Measurements from ENCODE around the gene UBIAD1. TPM values are rescaled to one million over a fixed set of nuclear protein-coding genes. Genes with fewer than 3 reads are reported as not detected.

UBIAD1 gene
- total and polyA plus RNA-seq, 2 of the 13 experiments (the other 11 are each of a cell fraction or from before 2014, with no cell fraction given): 16.9 to 20.4 TPM

- no peak overlapping the region for H3K4me3 ChIP-seq (replicated peaks in 1 of 3; ENCODE audit: insufficient read depth in 1 of 3, low read depth in 2 of 3, low read length in 3 of 3)
- peaks cover 7 to 11% of the 10 kb centered on the region in 2 experiments; a peak in 3 of 5 replicates for H3K36me3 ChIP-seq (replicated peaks in 1 of 2; ENCODE audit: control insufficient read depth in 1 of 2, insufficient read depth in 2 of 2, low read length in 2 of 2)
- H3K27me3 ChIP-seq (ENCODE audit: control insufficient read depth in 1 of 2, insufficient read depth in 2 of 2, low read length in 2 of 2): 0 out of 5 replicates have a peak, but pooled peaks cover 0 to 7% of the 10 kb centered on the region in 2 experiments
- no peak overlapping the region for H3K4me2 ChIP-seq (ENCODE audit: low read depth, low read length)
- H3K79me2 ChIP-seq (ENCODE audit: insufficient read depth, low read length): no peaks in the 10 kb centered on the region
- POLR2A ChIA-PET: no interaction called here
- no TSS peak for BruUV-seq (replicated peaks)
- no peak overlapping the region for H2AFZ ChIP-seq (ENCODE audit: low read length)
- H3K9ac ChIP-seq (ENCODE audit: insufficient read depth, low read depth, low read length): no peak overlapping the region
- H3K4me1 ChIP-seq (ENCODE audit: insufficient read depth, low read length): no peaks in the 10 kb centered on the region
- in situ Hi-C loops (cut with HindIII; ENCODE audit: extremely low pct_ligation_motif_present, low pct_unique_long_range_greater_than_20kb) (no loop called here), intact Hi-C loops (cut with micrococcal nuclease; ENCODE audit: unreplicated experiment) (no loop called here)
- DNase-seq (ENCODE audit: low spot score) (no peak), ATAC-seq (no peak), FAIRE-seq (no peak)
- CTCF ChIA-PET (ENCODE audit: low intra/inter-chr PET ratio, low total read pairs): no interaction called here
- no peak for TF ChIP-seq TARDBP (CRISPR knock-in tag; IDR thresholded peaks at IDR 0.05)
- TF ChIP-seq SMARCC2 (IDR thresholded peaks at IDR 0.05): no peak
- TF ChIP-seq TBX3 (IDR thresholded peaks at IDR 0.05; ENCODE audit: borderline replicate concordance): no peak
- TF ChIP-seq, protein P1, sequence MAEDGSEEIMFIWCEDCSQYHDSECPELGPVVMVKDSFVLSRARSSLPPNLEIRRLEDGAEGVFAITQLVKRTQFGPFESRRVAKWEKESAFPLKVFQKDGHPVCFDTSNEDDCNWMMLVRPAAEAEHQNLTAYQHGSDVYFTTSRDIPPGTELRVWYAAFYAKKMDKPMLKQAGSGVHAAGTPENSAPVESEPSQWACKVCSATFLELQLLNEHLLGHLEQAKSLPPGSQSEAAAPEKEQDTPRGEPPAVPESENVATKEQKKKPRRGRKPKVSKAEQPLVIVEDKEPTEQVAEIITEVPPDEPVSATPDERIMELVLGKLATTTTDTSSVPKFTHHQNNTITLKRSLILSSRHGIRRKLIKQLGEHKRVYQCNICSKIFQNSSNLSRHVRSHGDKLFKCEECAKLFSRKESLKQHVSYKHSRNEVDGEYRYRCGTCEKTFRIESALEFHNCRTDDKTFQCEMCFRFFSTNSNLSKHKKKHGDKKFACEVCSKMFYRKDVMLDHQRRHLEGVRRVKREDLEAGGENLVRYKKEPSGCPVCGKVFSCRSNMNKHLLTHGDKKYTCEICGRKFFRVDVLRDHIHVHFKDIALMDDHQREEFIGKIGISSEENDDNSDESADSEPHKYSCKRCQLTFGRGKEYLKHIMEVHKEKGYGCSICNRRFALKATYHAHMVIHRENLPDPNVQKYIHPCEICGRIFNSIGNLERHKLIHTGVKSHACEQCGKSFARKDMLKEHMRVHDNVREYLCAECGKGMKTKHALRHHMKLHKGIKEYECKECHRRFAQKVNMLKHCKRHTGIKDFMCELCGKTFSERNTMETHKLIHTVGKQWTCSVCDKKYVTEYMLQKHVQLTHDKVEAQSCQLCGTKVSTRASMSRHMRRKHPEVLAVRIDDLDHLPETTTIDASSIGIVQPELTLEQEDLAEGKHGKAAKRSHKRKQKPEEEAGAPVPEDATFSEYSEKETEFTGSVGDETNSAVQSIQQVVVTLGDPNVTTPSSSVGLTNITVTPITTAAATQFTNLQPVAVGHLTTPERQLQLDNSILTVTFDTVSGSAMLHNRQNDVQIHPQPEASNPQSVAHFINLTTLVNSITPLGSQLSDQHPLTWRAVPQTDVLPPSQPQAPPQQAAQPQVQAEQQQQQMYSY (CRISPR knock-in tag; IDR thresholded peaks at IDR 0.05): no peak
- TF ChIP-seq HNF4G (IDR thresholded peaks at IDR 0.05; ENCODE audit: borderline replicate concordance, low read depth, low read length): no peak
- TF ChIP-seq HNF4G (CRISPR knock-in tag; IDR thresholded peaks at IDR 0.05; ENCODE audit: borderline replicate concordance, low read depth): no peak
- H3K27ac ChIP-seq (ENCODE audit: extremely low read length, insufficient read depth, low read length): no peak overlapping the region
- H3K9me3 ChIP-seq (ENCODE audit: low read length): no peaks in the 10 kb centered on the region
- no peaks in the 10 kb centered on the region for H4K20me1 ChIP-seq (ENCODE audit: insufficient read depth, low read length)
- WGBS (ENCODE audit: low lambda C conversion rate): 70% methylated on average over 10 of the region's 10 CpGs
Observed at GRCh38 chr1:11299225-11299574, 26.2 kb downstream of the UBIAD1 start.

All from HepG2 (cell line).